Eye (tissue), 1 donor: ENCODE measurements around the gene TFDP2.
"Not testable (repeated sequence)": the region's sequence is repeated elsewhere in the genome, so short reads cannot be mapped to it uniquely, and the experiment has no call there.

Source experiments
- DNase-seq: peaks from one replicate; pipeline ENCODE4 v3.0.0-alpha.2; 2015

Gene TFDP2

GRCh38 chr3:141959589-141960554, 189.5 kb downstream of the TFDP2 start:
- DNase-seq, result no peak

DNA sequence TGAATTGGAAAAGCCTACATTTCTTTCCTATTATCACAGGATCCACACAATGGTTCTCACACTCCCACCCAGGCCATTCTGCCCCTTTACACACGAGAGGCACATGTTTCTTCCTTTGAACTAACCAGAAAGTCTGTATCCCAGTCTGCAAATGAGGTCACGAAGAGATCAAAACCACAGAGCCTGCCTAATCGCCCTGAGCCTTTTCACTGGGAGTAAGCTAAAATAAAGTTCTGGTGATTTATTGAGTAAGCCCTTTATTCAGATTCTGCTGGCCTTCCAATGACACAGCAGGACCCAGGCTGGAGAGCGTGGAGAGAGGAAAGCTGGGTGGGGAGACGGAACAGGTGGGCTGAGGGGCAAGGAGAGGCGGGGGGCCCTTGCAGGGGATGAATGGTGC, 194.2 kb downstream of the TFDP2 start:
- peak; percentile 61 for DNase-seq

GRCh38 chr3:141952611-141953010, 196.7 kb downstream of the TFDP2 start:
- DNase-seq, result no peak

- DNase-seq, result no peak
Observed at GRCh38 chr3:141950572-141951493, 198.5 kb downstream of the TFDP2 start.

DNA sequence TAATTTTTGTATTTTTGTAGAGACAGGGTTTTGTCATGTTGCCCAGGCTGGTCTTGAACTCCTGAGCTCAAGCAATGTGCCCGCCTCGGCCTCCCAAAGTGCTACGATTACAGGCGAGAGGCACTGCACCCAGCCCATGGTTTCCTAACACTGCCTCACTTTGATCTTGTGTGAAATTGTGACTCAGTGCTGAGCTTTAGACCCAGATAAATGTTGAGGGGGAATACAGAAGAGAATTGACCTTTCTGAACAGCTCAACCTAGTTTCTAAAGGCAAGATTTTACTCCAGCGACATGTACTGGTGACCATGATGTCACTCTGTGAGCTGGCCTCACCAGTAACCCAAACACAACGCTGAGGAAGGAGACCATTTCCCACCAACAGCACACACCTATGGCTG, 199.4 kb downstream of the TFDP2 start:
- DNase-seq, result no peak

DNA sequence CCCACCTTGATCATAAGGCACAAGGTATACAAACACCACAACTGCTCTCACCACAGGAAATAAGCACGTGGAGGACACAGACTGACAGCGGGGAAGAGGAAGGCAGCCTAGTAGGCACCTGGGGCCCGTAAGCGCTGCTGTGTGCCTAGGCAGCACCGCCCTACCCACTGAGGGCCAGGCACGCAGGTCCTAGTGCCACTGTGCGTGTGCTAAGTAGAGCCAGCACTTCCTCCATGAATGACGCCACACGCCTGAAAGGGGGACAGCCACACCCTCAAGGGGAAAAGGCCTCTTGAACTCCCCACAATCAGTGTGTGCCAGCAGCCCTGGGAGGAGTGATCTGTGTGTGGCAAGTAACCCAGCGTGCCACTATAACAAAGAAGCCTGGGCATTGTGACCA, 199.9 kb downstream of the TFDP2 start:
- no peak for DNase-seq

GRCh38 chr3:141945726-141946485, 203.4 kb downstream of the TFDP2 start:
- no peak for DNase-seq

- DNase-seq, result no peak
Observed at GRCh38 chr3:141942006-141942405, 207.3 kb downstream of the TFDP2 start.

DNA sequence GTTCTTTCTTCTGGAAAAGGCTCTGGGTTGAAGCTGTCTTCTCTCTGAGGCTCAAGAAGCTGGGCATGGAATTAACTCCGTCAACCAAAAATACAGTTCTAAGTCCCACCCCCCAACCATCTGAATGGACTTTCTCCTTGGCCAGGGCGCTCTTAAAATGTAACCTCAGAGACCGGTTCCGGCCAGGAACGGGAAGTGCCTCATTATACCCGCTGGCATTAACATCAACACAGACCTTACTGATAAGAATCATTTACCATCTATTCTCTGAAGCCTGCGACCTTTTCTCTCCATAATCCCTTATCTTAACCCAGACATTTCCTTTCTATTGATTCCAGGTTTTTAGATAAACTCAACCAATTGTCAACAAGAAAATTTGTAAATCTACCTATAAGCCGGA, 208.3 kb downstream of the TFDP2 start:
- no peak for DNase-seq

DNA sequence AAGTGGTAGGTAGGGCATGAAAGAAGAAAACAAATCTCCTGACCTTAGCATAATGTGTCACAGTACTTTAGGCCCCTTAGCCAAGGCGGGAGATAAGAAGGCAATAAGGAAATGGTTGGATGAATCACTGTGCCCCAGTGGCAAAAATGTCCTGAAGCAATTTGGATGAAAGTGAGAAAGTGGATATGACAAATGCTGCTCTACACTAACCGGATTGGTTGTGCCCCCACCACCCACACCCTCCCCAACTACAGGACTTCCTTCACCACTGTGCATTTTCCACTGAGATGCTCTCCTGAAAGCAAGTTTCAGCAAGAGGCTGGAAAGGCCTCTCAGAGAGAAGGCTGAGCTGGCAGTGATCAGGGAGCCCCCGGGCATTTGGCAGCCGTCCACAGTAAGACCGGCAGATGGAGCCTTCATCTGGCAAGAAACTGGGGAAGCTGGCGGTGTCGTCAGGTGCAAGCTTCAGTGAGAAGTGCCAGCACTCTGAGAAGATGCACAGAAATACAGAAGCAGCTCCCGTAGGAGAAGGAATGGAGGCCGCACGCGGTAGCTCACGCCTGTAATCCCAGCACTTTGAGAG, 209.1 kb downstream of the TFDP2 start:
- peak; percentile 54 for DNase-seq

DNA sequence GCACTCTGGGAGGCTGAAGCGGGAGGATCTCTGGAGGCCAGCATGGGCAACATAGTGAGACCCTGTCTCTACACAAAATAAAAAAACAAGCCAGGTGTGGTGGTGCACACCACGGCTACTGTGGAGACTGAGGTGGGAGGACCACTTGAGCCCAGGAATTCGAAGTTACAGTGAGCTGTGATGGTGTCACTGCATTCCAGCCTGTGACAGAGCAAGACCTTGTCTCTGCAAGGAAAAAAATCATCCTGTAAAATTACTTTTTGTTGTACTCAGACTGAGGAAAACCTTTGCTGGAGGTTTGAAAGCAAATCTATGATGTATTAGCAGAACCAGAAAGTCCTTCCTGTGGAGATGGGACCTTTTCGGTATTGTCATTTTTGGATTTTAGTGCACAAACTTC, 209.6 kb downstream of the TFDP2 start:
- DNase-seq, result no peak

DNA sequence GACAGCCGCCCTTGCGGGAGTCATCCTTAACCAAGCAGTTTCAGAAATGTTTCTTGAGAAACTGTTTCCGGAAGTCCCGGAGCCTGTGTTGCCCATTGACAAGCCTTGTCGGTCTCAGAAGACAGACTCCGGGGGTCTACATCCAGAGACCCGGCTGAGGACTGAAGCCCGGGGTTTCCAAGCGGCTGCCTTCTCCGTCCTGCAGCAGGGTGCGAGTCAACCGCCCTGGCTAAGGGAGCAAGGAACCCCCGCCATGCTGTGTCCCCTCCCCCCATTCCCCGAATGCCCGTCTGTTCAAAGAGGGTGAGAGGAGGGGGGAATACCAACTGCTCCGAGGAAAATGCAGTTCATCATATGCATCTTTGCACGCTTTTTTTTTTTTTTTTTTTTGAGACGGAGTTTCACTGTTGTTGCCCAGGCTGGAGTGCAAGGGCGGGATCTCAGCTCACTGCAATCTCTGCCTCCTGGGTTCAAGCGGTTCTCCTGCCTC, 211.3 kb downstream of the TFDP2 start:
- no peak for DNase-seq

GRCh38 chr3:141934354-141934753, 215.0 kb downstream of the TFDP2 start:
- DNase-seq, result no peak

DNA sequence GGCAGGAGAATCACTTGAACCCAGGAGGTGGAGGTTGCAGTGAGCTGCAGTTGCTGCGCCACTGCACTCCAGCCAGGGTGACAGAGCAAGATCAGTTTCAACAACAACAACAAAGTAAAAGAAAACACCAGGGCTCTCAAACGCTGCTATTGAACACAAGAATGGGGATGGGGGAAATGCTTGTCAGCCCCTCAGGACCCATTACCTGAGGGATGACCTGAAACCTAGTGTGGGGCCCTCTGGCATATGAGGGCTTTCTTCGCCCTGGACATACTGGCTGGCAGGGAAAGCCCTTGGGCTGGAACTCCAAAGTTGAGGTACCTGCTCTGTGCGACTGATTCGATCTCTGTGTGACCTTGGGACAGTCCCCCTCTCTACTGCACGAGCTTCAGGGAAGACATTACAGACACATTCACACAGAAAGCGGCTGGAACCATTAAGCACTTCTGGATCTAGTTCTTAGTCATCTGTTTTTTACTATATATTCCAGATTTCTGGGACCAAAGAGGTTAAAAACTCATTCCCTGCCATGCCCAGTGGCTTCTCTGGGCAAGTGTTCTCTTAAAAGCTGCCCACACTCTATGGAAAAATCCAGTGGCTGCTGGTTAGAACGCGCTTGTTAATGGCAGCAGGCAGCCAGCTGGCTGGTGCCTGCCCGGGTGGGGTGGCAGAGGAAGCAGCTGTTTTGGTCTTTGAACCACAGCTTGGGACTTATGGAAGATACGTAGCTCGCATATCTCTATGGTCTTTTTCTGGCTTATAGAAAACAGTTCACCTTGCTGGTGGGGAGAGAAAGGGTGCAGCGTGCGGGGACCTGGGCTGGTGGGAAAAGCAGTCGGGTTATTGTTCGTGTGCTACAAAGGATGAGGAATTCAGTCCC, 215.7 kb downstream of the TFDP2 start:
- no peak for DNase-seq

GRCh38 chr3:141930801-141931200, 218.5 kb downstream of the TFDP2 start:
- DNase-seq, result no peak

- no peak for DNase-seq
Observed at GRCh38 chr3:141929341-141929995, 219.9 kb downstream of the TFDP2 start.

DNA sequence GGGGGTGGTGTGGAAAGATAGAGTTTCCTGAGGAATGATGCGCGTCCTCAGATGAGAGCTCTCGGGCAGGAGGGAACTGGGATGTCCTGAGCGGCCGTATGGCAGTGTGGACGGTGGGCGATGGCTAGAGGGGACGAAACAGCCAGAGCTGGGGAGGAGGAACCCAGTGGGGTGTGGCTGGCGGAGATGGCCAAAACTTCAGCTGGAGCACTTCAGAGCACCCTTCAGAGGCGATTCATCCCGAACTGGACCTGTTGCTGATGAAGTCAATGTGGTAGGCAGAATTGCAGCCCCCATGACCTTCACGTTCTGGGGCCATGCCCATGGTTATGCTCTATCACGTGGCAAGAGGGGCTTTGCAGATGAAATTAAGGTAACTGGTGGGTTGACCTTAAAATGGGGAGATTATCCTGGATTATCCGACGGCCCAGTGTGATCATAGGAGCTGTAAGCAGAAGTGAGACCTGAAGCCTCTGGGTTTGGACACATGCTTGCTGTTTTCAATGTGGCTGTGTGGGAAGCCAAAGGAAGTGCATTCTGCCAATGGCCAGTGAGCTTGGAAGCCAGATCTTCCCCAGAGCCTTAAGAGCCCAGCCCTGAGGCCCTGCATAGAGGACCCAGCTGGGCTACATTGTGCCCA, 220.6 kb downstream of the TFDP2 start:
- no peak for DNase-seq

DNA sequence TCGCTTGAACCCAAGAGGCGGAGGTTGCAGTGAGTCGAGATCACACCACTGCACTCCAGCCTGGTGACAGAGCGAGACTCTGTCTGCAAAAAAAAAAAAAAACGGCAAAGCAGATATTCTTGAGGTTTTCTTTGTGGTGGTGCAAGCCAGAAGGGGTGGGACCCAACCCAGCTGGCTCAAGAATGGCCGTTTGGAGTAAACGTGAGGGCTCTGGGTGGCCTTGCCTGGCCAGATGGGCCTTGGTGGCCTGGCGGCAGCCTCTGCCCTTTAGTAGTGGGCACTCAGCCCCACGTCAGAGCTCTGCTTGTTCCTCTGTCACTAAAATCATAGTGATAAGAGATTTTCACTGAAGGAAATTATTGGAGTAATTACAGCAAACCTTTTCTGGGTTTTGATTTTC, 222.4 kb downstream of the TFDP2 start:
- no peak for DNase-seq

DNA sequence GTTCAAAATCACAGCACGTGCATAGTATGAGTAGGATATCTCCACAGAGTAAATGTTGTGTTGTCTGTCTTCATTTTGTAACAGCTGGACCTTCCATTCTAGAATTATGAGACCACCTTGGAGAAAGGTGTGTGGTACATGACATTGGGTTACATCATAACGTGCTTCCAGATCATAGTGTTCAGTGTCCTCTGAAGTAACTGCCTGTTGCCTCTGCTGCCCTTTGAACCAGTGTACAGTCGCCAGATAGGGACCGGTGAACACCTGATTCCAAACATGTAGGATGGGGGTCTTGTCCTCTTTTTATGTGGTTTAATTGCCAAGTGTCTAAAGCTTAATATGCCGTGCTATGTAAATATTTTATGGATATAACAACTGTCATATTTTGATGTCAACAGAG, 223.7 kb downstream of the TFDP2 start:
- not testable (repeated sequence) for DNase-seq

DNA sequence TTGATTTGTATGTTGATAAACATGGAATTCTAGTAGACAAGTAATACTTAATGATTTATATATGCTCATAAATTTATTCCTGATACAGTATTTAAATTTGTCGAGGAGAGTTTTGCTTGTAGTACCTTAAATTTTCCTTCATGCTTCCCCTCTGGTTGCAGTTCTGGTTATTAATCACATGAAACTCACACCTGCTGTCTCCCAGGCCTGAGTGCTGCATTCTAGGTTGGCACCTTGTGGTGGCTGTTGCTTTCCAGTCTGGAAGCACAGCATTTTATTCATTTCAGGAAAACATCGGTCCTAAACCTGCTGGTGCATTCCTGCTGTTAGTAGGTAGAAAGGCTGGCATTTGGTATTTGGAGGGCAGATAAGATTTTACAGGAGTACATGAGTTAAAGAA, 228.0 kb downstream of the TFDP2 start:
- no peak for DNase-seq
